CD4-positive, alpha-beta T cell treated with Interleukin-4 for 4 hours (primary cell): Measurements from ENCODE around the gene KCTD20.
"Not testable (repeated sequence)": the region's sequence is repeated elsewhere in the genome, so short reads cannot be mapped to it uniquely, and the experiment has no call there.

Experiments
- DNase-seq: peaks from one replicate; pipeline ENCODE4 v3.0.0-alpha.2; 2020

KCTD20 gene

GRCh38 chr6:36445621-36446020, 2.8 kb downstream of the KCTD20 start:
- DNase-seq: no peak

DNA sequence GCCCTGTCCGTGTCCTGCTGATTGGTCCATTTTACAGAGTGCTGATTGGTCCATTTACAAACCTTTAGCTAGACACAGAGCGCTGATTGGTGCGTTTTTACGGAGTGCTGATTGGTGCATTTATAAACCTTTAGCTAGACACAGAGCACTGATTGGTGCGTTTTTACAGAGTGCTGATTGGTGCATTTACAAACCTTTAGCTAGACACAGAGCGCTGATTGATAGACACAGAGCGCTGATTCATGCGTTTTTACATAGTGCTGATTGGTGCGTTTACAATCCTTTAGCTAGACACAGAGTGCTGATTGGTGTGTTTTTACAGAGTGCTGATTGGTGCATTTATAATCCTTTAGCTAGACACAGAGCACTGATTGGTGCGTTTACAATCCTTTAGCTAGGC, 6.4 kb downstream of the KCTD20 start:
- DNase-seq: not testable (repeated sequence)

DNA sequence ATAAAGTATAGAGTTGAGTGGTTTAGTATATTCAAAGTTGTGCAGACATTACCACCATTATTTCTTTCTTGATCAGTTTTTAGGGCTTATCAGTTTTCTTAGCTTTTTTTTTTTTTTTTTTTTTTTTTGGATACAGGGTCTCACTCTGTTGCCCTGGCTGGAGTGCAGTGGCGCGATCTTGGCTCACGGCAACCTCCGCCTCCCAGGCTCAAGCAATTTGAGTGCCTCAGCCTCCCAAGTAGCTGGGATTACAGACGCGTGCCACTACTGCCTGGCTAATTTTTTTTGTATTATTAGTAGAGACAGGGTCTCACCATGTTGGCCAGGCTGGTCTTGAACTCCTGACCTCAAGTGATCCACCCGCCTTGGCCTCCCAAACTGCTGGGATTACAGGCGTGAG, 10.1 kb downstream of the KCTD20 start:
- DNase-seq: not testable (repeated sequence)

DNA sequence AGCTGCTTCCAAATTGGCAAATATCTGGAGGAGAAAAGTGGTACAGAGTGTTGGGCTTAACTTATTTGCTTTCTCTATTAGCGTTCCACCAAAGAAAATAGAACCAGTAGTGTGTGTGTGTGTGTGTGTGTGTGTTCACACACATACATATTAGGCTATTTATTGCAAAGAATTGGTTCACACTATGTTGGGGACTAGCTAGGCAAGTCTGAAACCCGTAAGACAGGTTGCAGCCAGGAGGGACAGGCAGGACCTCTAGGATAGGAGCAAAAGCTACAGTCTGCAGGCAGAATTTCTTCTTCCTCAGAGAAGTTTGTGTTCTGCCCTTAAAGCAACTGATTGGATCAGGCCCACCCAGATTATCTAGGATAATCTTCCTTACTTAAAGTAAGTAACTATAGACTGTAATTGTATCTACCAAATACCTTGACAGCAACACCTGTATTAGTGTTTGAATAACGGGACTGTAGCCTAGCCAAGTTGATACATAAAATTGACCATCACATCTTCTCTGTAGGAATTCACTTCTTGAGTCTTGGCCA, 12.8 kb downstream of the KCTD20 start:
- DNase-seq: no peak

DNA sequence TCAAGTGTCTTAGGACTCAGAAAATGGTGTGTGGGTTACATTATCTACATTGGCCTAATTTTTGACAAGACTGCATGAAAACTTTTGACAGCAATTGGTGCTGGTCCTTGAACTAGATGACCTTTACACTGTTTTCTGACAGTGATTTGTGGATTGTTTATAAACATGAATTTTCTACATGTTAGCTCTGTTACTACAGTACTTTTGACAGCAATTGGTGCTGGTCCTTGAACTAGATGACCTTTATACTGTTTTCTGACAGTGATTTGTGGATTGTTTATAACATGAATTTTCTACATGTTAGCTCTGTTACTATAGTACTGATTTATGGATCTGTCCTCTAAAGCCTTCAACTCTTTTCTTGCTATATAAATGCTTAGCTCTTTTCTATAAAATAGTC, 16.7 kb downstream of the KCTD20 start:
- DNase-seq: no peak

DNA sequence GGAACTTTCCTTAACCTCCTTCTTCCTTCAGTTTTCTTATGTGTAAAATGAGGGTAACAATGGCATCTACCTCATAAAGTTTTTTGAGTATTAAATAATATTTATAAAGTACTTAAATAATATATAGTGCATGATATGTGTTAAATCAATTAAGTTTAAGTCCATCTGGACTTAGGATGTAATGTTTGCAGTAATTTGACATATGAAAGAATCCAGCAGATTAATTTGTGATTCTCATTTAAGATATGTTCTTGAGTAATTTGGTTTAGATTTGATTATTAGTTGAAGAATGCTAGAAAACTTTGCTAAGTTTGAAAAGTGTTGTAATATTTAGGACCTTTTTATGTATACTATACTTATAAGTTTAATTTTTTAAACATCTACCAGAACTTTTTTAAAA, 18.1 kb downstream of the KCTD20 start:
- DNase-seq: no peak

DNA sequence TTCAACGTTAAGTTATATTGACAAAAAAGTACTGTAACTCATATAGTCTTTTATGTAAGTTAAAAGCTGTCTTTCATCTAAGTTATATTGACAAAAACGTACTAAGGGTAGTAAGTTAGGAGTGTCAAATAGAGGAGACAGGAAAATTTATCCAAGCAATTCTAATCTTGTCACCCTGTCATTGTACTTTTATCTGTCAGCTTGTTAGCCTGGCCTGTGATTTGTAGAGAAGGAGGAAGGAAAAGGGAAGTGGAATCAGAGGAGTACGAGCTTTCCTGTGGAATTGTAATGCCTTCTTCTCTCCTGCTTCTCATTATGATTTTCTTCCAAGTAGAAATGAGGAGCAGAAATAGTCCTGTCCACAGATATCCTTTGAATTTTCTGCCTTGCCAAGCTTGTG, 18.8 kb downstream of the KCTD20 start:
- no peak for DNase-seq

DNA sequence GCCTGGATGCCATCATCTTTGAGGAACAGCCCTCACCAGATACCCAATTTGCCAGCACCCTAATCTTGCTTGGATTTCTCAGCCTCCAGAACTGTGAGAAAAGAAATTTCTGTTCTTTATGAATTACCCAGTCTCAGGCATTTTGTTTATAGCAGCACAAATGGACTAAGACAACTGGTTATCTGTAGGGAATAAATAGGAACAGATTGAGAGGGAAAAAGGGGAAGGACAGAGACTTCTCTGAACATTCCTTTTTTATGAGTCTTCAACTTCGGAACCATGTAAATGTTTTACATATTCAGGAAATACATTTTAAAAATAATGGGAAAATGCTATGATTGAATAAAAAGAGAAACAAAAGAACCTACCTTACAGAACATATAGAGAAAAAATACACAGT, 20.9 kb downstream of the KCTD20 start:
- DNase-seq: no peak

DNA sequence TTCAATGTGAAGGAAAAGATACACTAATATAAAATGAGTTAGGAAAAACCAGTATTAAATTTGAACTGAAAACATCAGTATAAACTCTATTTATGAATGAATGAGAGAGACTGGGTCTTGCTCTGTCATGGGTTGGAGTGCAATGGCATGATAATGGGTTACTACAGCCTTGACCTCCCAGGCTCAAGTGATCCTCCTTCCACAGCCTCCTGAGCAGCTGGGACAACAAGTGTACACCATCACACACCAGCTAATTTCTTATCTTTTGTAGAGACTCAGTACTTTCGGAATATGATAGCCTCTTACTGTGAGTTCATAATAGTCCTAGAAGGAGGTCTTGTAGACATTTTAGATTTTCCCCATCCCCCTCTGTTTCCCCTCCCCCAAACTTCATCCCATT, 21.4 kb downstream of the KCTD20 start:
- no peak for DNase-seq

GRCh38 chr6:36467625-36468024, 24.8 kb downstream of the KCTD20 start:
- DNase-seq: no peak

DNA sequence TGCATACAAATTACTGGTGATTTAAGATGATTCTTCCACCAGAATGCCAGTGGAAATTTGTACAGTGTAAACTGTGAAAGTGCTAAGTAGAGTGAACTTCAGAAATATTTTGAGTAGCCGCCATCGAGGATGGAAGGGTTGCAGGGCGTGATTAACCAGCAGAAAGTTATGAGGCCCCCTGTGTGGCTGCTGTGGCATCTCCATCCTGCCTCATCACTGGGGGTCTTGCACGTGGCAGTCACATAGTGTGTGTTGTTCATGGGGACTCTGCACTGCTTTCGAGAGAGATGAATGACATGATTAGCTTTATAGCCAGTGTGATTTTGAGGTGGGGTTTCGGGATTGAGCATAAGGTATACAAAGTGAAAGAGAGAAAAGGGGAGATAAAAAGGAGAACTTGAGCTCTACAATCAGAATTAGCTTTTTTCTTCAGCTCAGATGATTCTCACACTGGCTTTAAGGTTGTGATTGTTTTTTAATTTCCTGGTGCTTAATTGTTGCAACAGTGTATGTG, 26.4 kb downstream of the KCTD20 start:
- no peak for DNase-seq

GRCh38 chr6:36469946-36470345, 27.1 kb downstream of the KCTD20 start:
- no peak for DNase-seq

GRCh38 chr6:36478051-36478526, 35.3 kb downstream of the KCTD20 start:
- DNase-seq: no peak

DNA sequence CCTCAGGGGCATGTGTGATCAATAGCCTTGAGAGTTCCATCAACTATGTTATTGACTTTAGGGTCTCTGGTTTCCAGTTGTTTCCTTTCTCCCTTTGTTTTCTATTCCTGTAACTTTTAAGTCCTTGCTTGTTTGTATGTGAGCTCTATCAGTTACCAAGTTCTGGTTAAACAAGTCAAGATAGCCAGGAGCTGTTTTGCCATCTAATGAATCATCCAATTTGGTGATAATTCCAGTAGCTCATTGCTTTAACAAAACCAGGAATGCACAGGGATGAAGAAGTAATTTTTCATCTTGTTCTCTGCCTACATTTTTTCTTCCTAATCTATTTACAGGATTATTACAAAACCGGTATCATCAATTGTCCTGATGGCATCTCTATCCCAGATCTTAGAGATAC, 36.5 kb downstream of the KCTD20 start:
- DNase-seq: no peak

DNA sequence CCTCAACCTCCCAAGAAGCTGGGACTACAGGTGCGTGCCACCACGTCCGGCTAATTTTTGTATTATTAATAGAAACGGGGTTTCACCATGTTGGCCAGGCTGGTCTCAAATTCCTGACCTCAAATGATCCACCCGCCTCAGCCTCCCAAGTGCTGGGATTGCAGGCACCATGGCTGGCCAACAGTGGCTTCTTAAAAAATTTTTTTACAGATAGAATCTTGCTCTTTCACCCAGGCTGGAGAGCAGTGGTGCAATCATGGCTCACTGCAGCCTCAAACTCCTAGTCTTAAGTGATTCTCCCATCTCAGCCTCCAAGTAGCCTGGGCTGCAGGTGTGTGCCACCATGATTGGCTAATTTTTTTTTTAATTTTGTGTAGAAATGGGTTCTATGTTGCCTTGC, 40.5 kb downstream of the KCTD20 start:
- DNase-seq: not testable (repeated sequence)

DNA sequence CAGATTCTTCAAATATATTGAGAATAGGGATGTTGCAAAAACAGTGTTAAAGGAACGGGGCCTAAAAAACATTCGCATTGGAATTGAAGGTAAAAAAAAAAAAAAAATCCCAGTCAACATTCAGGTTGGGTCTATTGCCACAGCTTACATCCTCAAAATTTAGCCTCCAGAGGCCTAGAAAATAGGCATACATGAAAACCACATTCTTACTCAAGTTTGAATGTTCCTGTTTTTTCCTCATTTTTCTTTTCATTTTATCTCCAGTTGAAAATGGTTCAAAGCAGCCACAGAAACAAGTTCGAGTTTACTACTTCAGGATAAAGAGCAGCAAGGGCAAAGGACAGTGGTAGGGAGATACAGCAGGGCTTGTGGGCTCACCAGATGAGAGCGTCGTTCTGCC, 41.9 kb downstream of the KCTD20 start:
- DNase-seq: no peak

DNA sequence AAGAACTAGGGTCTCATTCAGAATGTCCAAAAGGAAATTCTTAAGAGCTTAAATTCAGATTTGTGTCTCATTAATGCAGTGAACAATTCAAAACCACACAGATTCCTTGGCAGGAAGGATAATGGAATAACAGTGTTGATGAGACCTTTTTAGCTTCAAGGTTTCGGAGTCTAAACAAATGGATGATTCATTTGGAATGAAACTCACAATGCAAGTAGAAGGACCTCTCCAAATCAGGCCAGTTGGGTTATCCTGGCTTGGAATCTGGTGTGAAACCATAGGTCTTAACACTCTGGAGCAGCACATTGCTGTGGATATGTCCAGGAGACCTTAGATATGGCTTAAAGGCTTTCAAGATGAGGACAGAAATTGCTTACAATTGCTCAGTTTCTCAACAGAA, 44.9 kb downstream of the KCTD20 start:
- no peak for DNase-seq

DNA sequence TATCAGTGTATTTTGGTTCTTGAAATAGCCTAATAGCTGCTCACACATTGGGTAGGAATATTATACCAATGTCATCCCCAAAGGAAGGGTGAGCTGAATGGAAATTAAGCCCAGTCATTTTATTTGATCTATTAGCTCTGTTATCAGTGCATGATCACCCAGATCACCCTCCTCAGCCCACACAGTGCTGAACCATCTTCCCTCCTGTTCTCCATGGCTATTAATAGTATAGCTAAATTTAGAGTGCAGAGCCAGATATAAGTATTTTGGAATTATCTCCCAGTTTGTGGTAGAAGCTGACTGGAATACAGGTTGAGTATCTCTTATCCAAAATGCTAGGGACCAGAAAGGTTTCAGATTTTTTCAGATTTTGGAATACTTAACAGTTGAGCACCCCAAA, 45.4 kb downstream of the KCTD20 start:
- no peak for DNase-seq

DNA sequence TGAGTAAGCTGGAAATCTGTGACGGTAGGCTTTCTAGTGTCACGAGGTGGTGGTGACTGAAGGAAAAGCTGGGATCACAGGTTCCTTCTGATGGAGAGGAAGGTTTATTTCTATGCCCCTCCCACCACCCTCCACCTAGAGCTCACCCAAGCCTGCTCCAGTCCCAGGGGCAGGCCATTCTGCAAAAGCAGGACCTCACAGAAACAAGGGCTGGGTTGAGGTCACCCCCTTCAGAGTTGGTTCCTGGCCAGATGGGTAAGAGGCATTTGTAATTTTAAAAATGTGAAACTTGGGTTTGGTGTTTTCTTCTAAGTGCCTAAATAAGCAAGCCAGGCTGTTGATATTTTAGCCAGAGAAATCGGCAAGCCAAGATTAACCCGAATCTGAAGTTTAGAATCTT, 46.6 kb downstream of the KCTD20 start:
- no peak for DNase-seq

DNA sequence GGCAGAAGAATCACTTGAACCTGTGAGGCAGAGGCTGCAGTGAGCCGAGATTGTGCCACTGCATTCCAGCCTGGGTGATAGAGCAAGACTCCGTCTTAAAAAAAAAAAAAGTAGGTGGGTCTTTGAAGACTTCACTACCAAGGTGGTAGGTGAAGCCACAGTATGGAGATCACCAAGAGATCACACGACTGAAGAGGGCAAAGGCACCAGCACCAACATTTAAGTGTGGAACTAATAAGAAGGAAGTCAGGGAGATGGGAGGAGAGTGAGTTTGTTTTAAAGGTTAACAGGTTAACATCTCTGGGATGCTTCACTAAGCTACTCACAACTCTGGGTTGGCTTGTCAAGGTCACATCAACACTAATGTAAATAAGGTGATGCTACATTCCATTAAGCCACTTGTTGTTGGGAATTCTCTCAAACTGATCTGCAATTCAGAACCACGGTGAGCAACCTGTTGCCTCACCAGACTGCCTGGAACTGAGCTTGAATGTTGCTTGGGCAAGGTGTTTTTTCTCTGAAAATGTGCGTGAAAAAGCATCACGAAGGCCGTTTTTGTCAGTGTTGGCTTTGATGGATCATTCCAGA, 48.7 kb downstream of the KCTD20 start:
- no peak for DNase-seq

DNA sequence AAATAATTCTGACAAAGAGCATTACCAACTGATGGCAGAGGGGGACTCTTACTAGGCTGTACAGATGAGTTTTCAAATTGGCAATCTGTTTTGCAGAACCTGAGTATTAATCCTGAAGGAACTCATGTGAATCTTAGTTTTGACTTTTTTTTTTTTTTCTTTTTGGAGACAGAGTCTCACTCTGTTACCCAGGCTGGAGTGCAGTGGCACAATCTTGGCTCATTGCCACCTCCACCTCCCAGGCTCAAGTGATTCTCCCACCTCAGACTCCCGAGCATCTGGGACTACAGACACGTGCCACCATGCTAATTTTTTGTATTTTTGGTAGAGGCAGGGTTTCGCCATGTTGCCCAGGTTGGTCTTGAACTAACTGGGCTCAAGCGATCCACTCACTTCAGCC, 49.3 kb downstream of the KCTD20 start:
- DNase-seq: no peak

DNA sequence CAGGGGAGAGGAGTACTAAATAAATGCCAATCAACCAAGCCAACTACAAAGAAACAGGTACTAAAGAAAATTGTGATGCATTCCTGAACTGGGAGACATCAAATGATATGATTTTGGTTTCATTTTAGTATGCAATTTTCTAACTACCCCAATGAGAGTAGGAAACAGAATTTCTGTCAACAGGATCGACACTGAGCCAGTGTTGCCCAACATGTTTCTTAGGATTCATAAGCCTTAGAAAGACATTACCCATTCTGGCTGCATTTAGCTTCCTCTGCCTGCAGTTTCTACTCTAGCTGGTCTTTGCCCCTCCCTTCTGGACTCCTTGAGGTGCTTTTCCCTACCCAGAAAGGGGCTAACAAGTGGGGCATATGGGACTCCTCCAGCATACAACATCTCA, 49.8 kb downstream of the KCTD20 start:
- no peak for DNase-seq

GRCh38 chr6:36493319-36493718, 50.5 kb downstream of the KCTD20 start:
- DNase-seq: no peak

DNA sequence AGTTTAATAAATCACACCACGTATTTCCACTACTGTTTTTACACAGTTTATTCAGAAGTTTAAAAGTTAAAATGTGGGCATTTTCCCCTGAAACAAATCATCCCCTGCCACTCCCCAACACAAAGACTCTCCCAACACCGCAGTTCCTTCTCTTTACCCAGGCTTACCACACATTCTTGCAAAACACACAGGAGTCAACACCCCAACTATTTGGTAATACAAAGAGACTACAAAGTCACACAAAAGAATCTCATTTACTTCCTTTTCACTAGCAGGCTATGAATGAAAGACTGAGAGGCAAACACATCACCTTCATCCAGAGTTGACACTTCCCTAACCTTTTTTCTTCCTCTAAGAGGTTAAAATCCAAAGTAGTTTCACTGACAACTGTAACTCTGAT, 51.1 kb downstream of the KCTD20 start:
- no peak for DNase-seq

- DNase-seq: no peak
These were observed 52.3 kb downstream of the KCTD20 start for GRCh38 chr6:36495086-36495485.
